Astrocyte (in vitro differentiated cells and primary cell): ENCODE data around the gene ST6GALNAC4.

Source experiments
- CTCF ChIP-seq: IDR thresholded peaks from 2 replicates; pipeline ENCODE4 v1.5.1; 2011; ENCODE audit warnings: low read depth, mild to moderate bottlenecking, inconsistent platforms, low read length, moderate library complexity; ENCODE audit not compliant: insufficient read depth
- EZH2 ChIP-seq: IDR thresholded peaks from 2 replicates; pipeline ENCODE4 v1.6.1; 2012; ENCODE audit warnings: mild to moderate bottlenecking, low read length, inconsistent platforms; ENCODE audit not compliant: insufficient read depth

- TF ChIP-seq EZH2: no peak
- no peak for TF ChIP-seq CTCF
Observed at GRCh38 chr9:127962278-127962677, 45.4 kb upstream of the ST6GALNAC4 start.
